ENCODE results near the gene LETMD1. TPM values are rescaled to one million over a fixed set of nuclear protein-coding genes. Genes with fewer than 3 reads are reported as not detected.

LETMD1 gene
- total and polyA plus RNA-seq, 2 of the 13 experiments (the other 11 are each of a cell fraction or from before 2014, with no cell fraction given), result 43.3 to 87.7 TPM

- no peak overlapping the region for H2AFZ ChIP-seq (ENCODE audit: low read length)
- H3K9ac ChIP-seq (ENCODE audit: insufficient read depth, low read depth, low read length), result no peak overlapping the region
- no peak for DNase-seq (ENCODE audit: low spot score)
- H3K79me2 ChIP-seq (ENCODE audit: insufficient read depth, low read length), result peaks cover 8% of the 10 kb centered on the region
- no peak for FAIRE-seq
- ChIA-PET CTCF (ENCODE audit: low intra/inter-chr PET ratio, low total read pairs) (no interaction called here), POLR2A (no interaction called here)
- no peaks in the 10 kb centered on the region for H3K36me3 ChIP-seq (replicated peaks in 1 of 2; ENCODE audit: control insufficient read depth in 1 of 2, insufficient read depth in 2 of 2, low read length in 2 of 2)
- H4K20me1 ChIP-seq (ENCODE audit: insufficient read depth, low read length), result no peaks in the 10 kb centered on the region
- intact Hi-C loops (cut with micrococcal nuclease; ENCODE audit: unreplicated experiment) (no loop called here), in situ Hi-C loops (cut with HindIII; ENCODE audit: extremely low pct_ligation_motif_present, low pct_unique_long_range_greater_than_20kb) (no loop called here)
- BruUV-seq (replicated peaks), result no TSS peak
- no peaks in the 10 kb centered on the region for H3K9me3 ChIP-seq (ENCODE audit: low read length)
- H3K27ac ChIP-seq (ENCODE audit: extremely low read length, insufficient read depth, low read length), result no peak overlapping the region
- TF ChIP-seq ATM (IDR thresholded peaks at IDR 0.05; ENCODE audit: borderline replicate concordance) (no peak), SMYD3 (CRISPR knock-in tag; IDR thresholded peaks at IDR 0.05) (no peak), CEBPB (IDR thresholded peaks at IDR 0.05; ENCODE audit: borderline replicate concordance, low read depth, low read length) (peak; percentile 85), CEBPG (CRISPR knock-in tag; IDR thresholded peaks at IDR 0.05) (peak; percentile 46), SOX13 (IDR thresholded peaks at IDR 0.05) (no peak), SOX13 (CRISPR knock-in tag; conservative IDR thresholded peaks at IDR 0.05 in 1 of 2, IDR thresholded peaks at IDR 0.05 in 1 of 2) (no peak)
- H3K4me3 ChIP-seq (replicated peaks in 1 of 3; ENCODE audit: insufficient read depth in 1 of 3, low read depth in 2 of 3, low read length in 3 of 3), result no peak overlapping the region
- no peak overlapping the region for H3K4me2 ChIP-seq (ENCODE audit: low read depth, low read length)
- peaks cover 8% of the 10 kb centered on the region for H3K4me1 ChIP-seq (ENCODE audit: insufficient read depth, low read length)
- 85% methylated on average over 10 of the region's 10 CpGs for WGBS (ENCODE audit: low lambda C conversion rate)
- ATAC-seq, result no peak
- no peaks in the 10 kb centered on the region; a peak in 1 of 5 replicates for H3K27me3 ChIP-seq (ENCODE audit: control insufficient read depth in 1 of 2, insufficient read depth in 2 of 2, low read length in 2 of 2)
These were observed 38.8 kb downstream of the LETMD1 start for GRCh38 chr12:51086933-51087332.

DNA sequence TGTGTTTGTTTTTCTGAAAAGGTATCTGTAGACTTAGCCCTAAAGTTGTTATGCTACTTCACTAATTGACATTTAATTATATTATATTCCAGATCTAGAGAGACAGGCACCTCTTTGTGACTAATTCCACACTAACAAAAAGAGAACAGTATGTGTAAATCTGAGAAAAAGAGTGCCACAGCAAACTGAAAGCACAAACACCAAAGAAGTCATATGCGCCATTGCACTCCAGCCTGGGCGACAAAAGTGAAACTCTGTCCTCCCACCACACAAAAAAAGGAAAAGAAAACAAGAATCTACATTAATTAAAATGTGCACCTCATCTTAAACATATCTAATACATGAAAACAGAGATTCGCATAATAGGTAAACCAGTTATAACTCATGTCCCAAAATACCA lies 39.7 kb downstream of the LETMD1 start:
- DNase-seq (ENCODE audit: low spot score) (no peak), FAIRE-seq (no peak), ATAC-seq (no peak)
- intact Hi-C loops (cut with micrococcal nuclease; ENCODE audit: unreplicated experiment), result no loop called here
- H3K4me3 ChIP-seq (replicated peaks in 1 of 3; ENCODE audit: insufficient read depth in 1 of 3, low read depth in 2 of 3, low read length in 3 of 3), result no peak overlapping the region
- no peaks in the 10 kb centered on the region for H3K36me3 ChIP-seq (replicated peaks in 1 of 2; ENCODE audit: control insufficient read depth in 1 of 2, insufficient read depth in 2 of 2, low read length in 2 of 2)
- no peaks in the 10 kb centered on the region; the same call in 1 of the 2 replicates for H3K4me1 ChIP-seq (ENCODE audit: insufficient read depth, low read length)
- H3K27ac ChIP-seq (ENCODE audit: extremely low read length, insufficient read depth, low read length), result no peak overlapping the region
- H3K79me2 ChIP-seq (ENCODE audit: insufficient read depth, low read length), result no peaks in the 10 kb centered on the region
- no TSS peak for BruUV-seq (replicated peaks)
- H3K27me3 ChIP-seq (ENCODE audit: control insufficient read depth in 1 of 2, insufficient read depth in 2 of 2, low read length in 2 of 2), result no peaks in the 10 kb centered on the region
- TF ChIP-seq ZNF496 (CRISPR knock-in tag; IDR thresholded peaks at IDR 0.05; ENCODE audit: insufficient replicate concordance) (no peak), ZFP41 (CRISPR knock-in tag; IDR thresholded peaks at IDR 0.05; ENCODE audit: borderline replicate concordance) (no peak), PBX3 (CRISPR knock-in tag; IDR thresholded peaks at IDR 0.05; ENCODE audit: borderline replicate concordance) (no peak), ZFP36 (IDR thresholded peaks at IDR 0.05; ENCODE audit: borderline replicate concordance, low read depth, low read length, partially characterized antibody) (no peak), ZSCAN9 (CRISPR knock-in tag; IDR thresholded peaks at IDR 0.05; ENCODE audit: borderline replicate concordance) (no peak), ZBTB3 (CRISPR knock-in tag; IDR thresholded peaks at IDR 0.05; ENCODE audit: borderline replicate concordance, low read depth) (no peak), KLF6 (CRISPR knock-in tag; IDR thresholded peaks at IDR 0.05) (no peak)
- TF ChIP-seq, protein P1, sequence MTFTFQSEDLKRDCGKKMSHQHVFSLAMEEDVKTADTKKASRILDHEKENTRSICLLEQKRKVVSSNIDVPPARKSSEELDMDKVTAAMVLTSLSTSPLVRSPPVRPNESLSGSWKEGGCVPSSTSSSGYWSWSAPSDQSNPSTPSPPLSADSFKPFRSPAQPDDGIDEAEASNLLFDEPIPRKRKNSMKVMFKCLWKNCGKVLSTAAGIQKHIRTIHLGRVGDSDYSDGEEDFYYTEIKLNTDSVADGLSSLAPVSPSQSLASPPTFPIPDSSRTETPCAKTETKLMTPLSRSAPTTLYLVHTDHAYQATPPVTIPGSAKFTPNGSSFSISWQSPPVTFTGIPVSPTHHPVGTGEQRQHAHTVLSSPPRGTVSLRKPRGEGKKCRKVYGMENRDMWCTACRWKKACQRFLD (CRISPR knock-in tag; IDR thresholded peaks at IDR 0.05; ENCODE audit: borderline replicate concordance), result no peak
- no peak overlapping the region for H3K9ac ChIP-seq (ENCODE audit: insufficient read depth, low read depth, low read length)
- H3K4me2 ChIP-seq (ENCODE audit: low read depth, low read length), result no peak overlapping the region
- no peak overlapping the region for H2AFZ ChIP-seq (ENCODE audit: low read length)
- H3K9me3 ChIP-seq (ENCODE audit: low read length), result no peaks in the 10 kb centered on the region
- WGBS (ENCODE audit: low lambda C conversion rate), result 97% methylated on average over 3 of the region's 3 CpGs
- in situ Hi-C loops (cut with HindIII; ENCODE audit: extremely low pct_ligation_motif_present, low pct_unique_long_range_greater_than_20kb), result no loop called here
- no peaks in the 10 kb centered on the region for H4K20me1 ChIP-seq (ENCODE audit: insufficient read depth, low read length)
- ChIA-PET POLR2A (no interaction called here), CTCF (ENCODE audit: low intra/inter-chr PET ratio, low total read pairs) (no interaction called here)
